ENCODE measurements around the gene FOXI3. TPM values are rescaled to one million over a fixed set of nuclear protein-coding genes. Genes with fewer than 3 reads are reported as not detected.
A peak's percentile ranks its signal among the peaks of the same experiment; 100 is the strongest.

Gene FOXI3
- total RNA-seq, 1 donor: not detected

DNA sequence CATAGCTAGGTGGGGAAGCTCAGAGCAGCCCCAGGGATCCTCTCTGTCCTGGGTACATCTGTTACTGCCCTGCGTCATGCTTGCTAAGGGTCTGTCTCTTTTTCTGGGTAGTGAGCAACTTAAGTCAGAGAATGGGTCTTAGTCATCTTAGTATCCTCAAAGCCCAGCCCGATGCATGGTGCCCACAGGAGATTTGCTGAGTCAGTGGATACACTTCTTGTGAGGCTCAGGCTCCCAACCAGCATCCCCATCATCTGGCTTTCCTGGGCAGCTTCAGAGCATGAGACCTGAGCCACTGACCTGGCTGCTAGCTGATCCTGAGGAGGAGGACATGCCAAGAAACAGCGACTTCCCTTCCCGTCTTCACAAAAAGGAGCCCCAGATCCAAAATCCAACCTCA is 10.0 kb downstream of the FOXI3 start:
- Histone ChIP-seq H3K79me2 (ENCODE audit: insufficient read depth, low read length) (no peaks in the 10 kb centered on the region), H3K27me3 (ENCODE audit: insufficient read depth, low read length) (no peaks in the 10 kb centered on the region), H3K36me3 (ENCODE audit: insufficient read depth, low read length) (no peaks in the 10 kb centered on the region), H4K20me1 (ENCODE audit: insufficient read depth, low read length) (no peaks in the 10 kb centered on the region), H3K4me2 (ENCODE audit: insufficient read depth, low read length) (no peak overlapping the region), H2AFZ (ENCODE audit: low read length) (no peak overlapping the region), H3K9me3 (ENCODE audit: low read depth, low read length) (no peaks in the 10 kb centered on the region), H3K4me1 (ENCODE audit: insufficient read depth, low read length) (no peaks in the 10 kb centered on the region), H3K4me3 (ENCODE audit: insufficient read depth, low read length) (no peak overlapping the region), H3K27ac (ENCODE audit: low read depth, low read length) (no peak overlapping the region)
- no peak for TF ChIP-seq CTCF (IDR thresholded peaks at IDR 0.05; ENCODE audit: extremely low read depth, low read depth, low read length)
- no peak for DNase-seq (ENCODE audit: insufficient read length, low spot score, missing footprints)

DNA sequence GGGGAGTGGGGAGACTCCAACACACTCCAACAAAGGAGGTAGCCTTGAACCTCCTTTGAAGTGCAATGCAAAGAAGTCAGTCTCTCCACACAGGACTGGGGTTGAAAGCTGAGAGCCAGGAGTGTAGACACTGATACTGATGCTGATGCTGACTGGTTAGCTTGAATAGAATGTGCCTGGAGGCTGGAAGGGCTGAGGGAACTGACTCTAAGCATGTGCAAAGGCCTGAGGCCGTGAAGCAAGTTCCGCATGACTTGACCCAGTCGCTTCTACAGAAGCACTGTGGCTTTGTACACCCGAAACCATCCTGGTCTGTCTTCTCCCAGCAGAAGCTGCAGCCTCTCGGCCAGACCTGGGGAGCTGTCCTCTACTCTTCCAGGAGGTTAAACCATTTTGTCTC is 10.4 kb downstream of the FOXI3 start:
- Histone ChIP-seq H3K79me2 (ENCODE audit: insufficient read depth, low read length) (no peaks in the 10 kb centered on the region), H3K27me3 (ENCODE audit: insufficient read depth, low read length) (no peaks in the 10 kb centered on the region), H4K20me1 (ENCODE audit: insufficient read depth, low read length) (no peaks in the 10 kb centered on the region), H3K36me3 (ENCODE audit: insufficient read depth, low read length) (no peaks in the 10 kb centered on the region), H3K4me3 (ENCODE audit: insufficient read depth, low read length) (no peak overlapping the region), H3K4me2 (ENCODE audit: insufficient read depth, low read length) (no peak overlapping the region), H3K27ac (ENCODE audit: low read depth, low read length) (no peak overlapping the region), H3K9me3 (ENCODE audit: low read depth, low read length) (no peaks in the 10 kb centered on the region), H2AFZ (ENCODE audit: low read length) (no peak overlapping the region), H3K4me1 (ENCODE audit: insufficient read depth, low read length) (no peaks in the 10 kb centered on the region)
- TF ChIP-seq CTCF (IDR thresholded peaks at IDR 0.05; ENCODE audit: extremely low read depth, low read depth, low read length): no peak
- no peak for DNase-seq (ENCODE audit: insufficient read length, low spot score, missing footprints)

- no peak overlapping the region for H3K4me2 ChIP-seq (ENCODE audit: insufficient read depth, low read length)
- no peaks in the 10 kb centered on the region for H3K9me3 ChIP-seq (ENCODE audit: low read depth, low read length)
- no peaks in the 10 kb centered on the region for H3K79me2 ChIP-seq (ENCODE audit: insufficient read depth, low read length)
- no peak for TF ChIP-seq CTCF (IDR thresholded peaks at IDR 0.05; ENCODE audit: extremely low read depth, low read depth, low read length)
- H2AFZ ChIP-seq (ENCODE audit: low read length): no peak overlapping the region
- no peaks in the 10 kb centered on the region for H3K36me3 ChIP-seq (ENCODE audit: insufficient read depth, low read length)
- no peaks in the 10 kb centered on the region for H3K4me1 ChIP-seq (ENCODE audit: insufficient read depth, low read length)
- no peak overlapping the region for H3K4me3 ChIP-seq (ENCODE audit: insufficient read depth, low read length)
- peak; percentile 39 for DNase-seq (ENCODE audit: insufficient read length, low spot score, missing footprints)
- H4K20me1 ChIP-seq (ENCODE audit: insufficient read depth, low read length): no peaks in the 10 kb centered on the region
- no peak overlapping the region for H3K27ac ChIP-seq (ENCODE audit: low read depth, low read length)
- no peaks in the 10 kb centered on the region for H3K27me3 ChIP-seq (ENCODE audit: insufficient read depth, low read length)
Observed at GRCh38 chr2:88437010-88437409, 15.5 kb downstream of the FOXI3 start.

DNA sequence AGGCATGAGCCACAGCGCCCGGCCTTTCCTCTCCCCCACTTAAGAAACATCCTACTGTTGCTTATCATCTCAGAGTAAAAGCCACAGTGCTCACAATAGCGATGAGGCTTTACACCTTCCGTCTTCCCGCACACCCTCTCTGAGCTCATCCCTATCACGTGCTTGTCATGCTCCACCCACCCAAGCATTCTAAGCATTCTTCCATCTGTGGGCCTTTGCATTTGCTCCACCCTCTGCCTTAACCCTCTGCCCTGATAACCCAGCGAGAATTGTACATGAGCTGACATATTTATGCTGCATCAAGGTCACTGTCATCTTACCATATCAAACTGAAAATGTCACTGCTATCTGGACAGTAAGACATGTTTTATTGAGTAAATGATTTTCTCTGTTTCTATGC is 22.6 kb downstream of the FOXI3 start:
- Histone ChIP-seq H3K9me3 (ENCODE audit: low read depth, low read length) (no peaks in the 10 kb centered on the region), H3K4me2 (ENCODE audit: insufficient read depth, low read length) (no peak overlapping the region), H2AFZ (ENCODE audit: low read length) (no peak overlapping the region), H3K27me3 (ENCODE audit: insufficient read depth, low read length) (no peaks in the 10 kb centered on the region), H3K79me2 (ENCODE audit: insufficient read depth, low read length) (no peaks in the 10 kb centered on the region), H3K4me3 (ENCODE audit: insufficient read depth, low read length) (no peak overlapping the region), H3K36me3 (ENCODE audit: insufficient read depth, low read length) (no peaks in the 10 kb centered on the region), H3K27ac (ENCODE audit: low read depth, low read length) (no peak overlapping the region), H4K20me1 (ENCODE audit: insufficient read depth, low read length) (no peaks in the 10 kb centered on the region), H3K4me1 (ENCODE audit: insufficient read depth, low read length) (no peaks in the 10 kb centered on the region)
- no peak for DNase-seq (ENCODE audit: insufficient read length, low spot score, missing footprints)
- TF ChIP-seq CTCF (IDR thresholded peaks at IDR 0.05; ENCODE audit: extremely low read depth, low read depth, low read length): no peak
